Natural killer cell (primary cell): ENCODE measurements around the gene SPRYD4. TPM values are rescaled to one million over a fixed set of nuclear protein-coding genes. Genes with fewer than 3 reads are reported as not detected.

ENCODE experiments used
- ATAC-seq, 3 donors: fragments of 150-1000 bp in 2 of 3; fragments of 200-7000 bp in 1 of 3; cut with Tn5 transposase; 1 replicate in 1 of 3; 2 replicates in 2 of 3; pipeline ENCODE4 v1.10.0; 2021; ENCODE audit warnings: mild to moderate bottlenecking in 2 of 3, moderate library complexity in 2 of 3
- DNase-seq, 2 donors: peaks; one replicate each; pipeline versions ENCODE4 v3.0.0 to v3.0.0-alpha.2; 2013 to 2021; ENCODE audit warnings: mixed read lengths in 1 of 2
- H3K27ac ChIP-seq: one replicate; pipeline ENCODE4 v1.5.1; 2013; ENCODE audit warnings: mild to moderate bottlenecking, low read length
- H3K27me3 ChIP-seq: one replicate; pipeline ENCODE4 v1.6.1; 2013; ENCODE audit warnings: low read length; ENCODE audit not compliant: control insufficient read depth, insufficient read depth
- H3K36me3 ChIP-seq: one replicate; pipeline ENCODE4 v1.6.1; 2013; ENCODE audit warnings: low read length; ENCODE audit not compliant: control insufficient read depth, insufficient read depth
- H3K4me1 ChIP-seq: one replicate; pipeline ENCODE4 v1.6.1; 2013; ENCODE audit warnings: low read length; ENCODE audit not compliant: control insufficient read depth, insufficient read depth
- H3K4me3 ChIP-seq: one replicate; pipeline ENCODE4 v1.5.1; 2013; ENCODE audit warnings: low read length
- H3K9me3 ChIP-seq: one replicate; pipeline ENCODE4 v1.6.1; 2013; ENCODE audit warnings: low read length; ENCODE audit not compliant: control insufficient read depth, insufficient read depth
- H3K27ac Mint-ChIP-seq, 2 donors: one replicate each; pipeline ENCODE4 v1.8.0; 2022; ENCODE audit warnings: mild to moderate bottlenecking in 2 of 2, mixed read lengths in 2 of 2, moderate library complexity in 1 of 2
- H3K27me3 Mint-ChIP-seq, 2 donors: one replicate each; pipeline ENCODE4 v1.8.0; 2022; ENCODE audit warnings: low read depth in 2 of 2, mixed read lengths in 2 of 2
- H3K36me3 Mint-ChIP-seq: one replicate; pipeline ENCODE4 v1.8.0; 2022; ENCODE audit warnings: mixed read lengths
- H3K4me1 Mint-ChIP-seq, 2 donors: one replicate each; pipeline ENCODE4 v1.8.0; 2022; ENCODE audit warnings: mixed read lengths in 2 of 2
- H3K4me3 Mint-ChIP-seq: one replicate; pipeline ENCODE4 v1.8.0; 2022; ENCODE audit warnings: mild to moderate bottlenecking, moderate library complexity, mixed read lengths
- H3K9me3 Mint-ChIP-seq, 2 donors: one replicate each; pipeline ENCODE4 v1.8.0; 2022; ENCODE audit warnings: mixed read lengths in 2 of 2
- CTCF ChIP-seq: fragments of 200-600 bp; IDR thresholded peaks from one replicate; pipeline ENCODE4 v1.8.0; 2022; ENCODE audit warnings: antibody characterized with exemption
- WGBS: methylation state at CpG from one replicate; pipeline ENCODE4 v1.1.7; 2013; ENCODE audit warnings: missing lambda C conversion rate; ENCODE audit not compliant: insufficient coverage; 5-methylcytosine and 5-hydroxymethylcytosine counted together
- intact Hi-C: fragments of 100-400 bp; cut with micrococcal nuclease; formaldehyde crosslinking; loops from one replicate; pipeline ENCODE4 v1.14.2; 2022
- total RNA-seq, 4 donors: library from RNA; stranded (reverse); fragments of 120-200 nt in 1 of 4; gene quantifications; one replicate each; pipeline versions ENCODE4 v1.2.3 to v1.2.4, GENCODE V29; 2013 to 2022

The SPRYD4 gene
- total RNA-seq, 3 donors from 2014 or later (not counting 1 experiment from before 2014, with no cell fraction given): 5.6 to 6.2 (median 5.6) TPM

DNA sequence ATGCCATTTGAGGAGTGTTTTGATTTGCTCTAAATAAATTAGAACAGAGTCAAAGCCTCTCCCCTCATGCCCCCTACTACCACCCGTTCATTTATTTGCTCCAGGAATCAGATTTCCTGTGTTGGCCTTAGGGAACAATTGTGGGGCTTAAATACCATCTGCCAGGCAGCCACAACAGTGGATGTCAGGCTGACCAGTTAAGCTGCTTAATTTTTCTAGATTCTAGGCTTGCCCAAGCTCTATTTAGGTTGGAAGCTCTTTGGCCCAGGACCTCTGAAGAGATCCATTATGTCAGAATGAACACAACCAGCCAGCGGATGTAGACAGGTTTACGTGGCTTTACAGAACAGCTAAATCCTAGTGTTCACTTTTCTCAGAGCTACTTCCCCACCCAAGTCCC, 18.1 kb upstream of the SPRYD4 start:
- no peak overlapping the region for H3K27ac ChIP-seq
- peaks cover 0 to 5% of the 10 kb centered on the region in 2 donors for H3K27me3 Mint-ChIP-seq
- H3K4me3 Mint-ChIP-seq: peak overlapping the region; percentile 95
- 98% methylated on average over 3 of the region's 3 CpGs for WGBS
- H3K9me3 ChIP-seq: no peaks in the 10 kb centered on the region
- DNase-seq (no peak), ATAC-seq (no peak)
- no peaks in the 10 kb centered on the region for H3K36me3 ChIP-seq
- peaks cover 14 to 19% of the 10 kb centered on the region in 2 donors for H3K4me1 Mint-ChIP-seq
- no peaks in the 10 kb centered on the region for H3K36me3 Mint-ChIP-seq
- no peak overlapping the region for H3K4me3 ChIP-seq
- H3K9me3 Mint-ChIP-seq: no peaks in the 10 kb centered on the region
- no peaks in the 10 kb centered on the region for H3K27me3 ChIP-seq
- H3K27ac Mint-ChIP-seq: peak overlapping the region in 1 of 2 donors; percentile 95
- intact Hi-C loops: no loop called here
- no peak for TF ChIP-seq CTCF
- peaks cover 13% of the 10 kb centered on the region for H3K4me1 ChIP-seq

DNA sequence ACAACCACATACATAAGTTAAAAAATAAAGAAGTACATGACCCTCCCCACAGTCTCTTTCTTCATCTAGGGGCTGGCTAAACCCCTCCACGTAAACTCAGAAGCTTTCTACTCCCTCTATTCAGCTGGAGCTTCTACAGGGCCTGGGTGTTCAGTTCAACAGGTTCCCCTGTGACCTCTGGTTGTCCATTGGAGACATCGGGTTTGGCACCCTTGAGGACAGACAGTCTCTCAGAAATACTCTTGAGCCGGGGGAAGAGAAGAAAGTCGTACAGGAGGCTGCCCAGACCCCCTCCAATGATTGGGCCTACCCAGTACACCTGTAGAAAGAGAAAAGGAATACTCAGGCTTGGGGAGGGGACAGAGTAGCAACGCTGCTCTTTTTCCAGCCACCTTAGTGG, 17.2 kb upstream of the SPRYD4 start:
- TF ChIP-seq CTCF: no peak
- Mint-ChIP-seq H3K27ac (no peak overlapping the region), H3K4me3 (peak overlapping the region; percentile 60)

GRCh38 chr12:56454557-56454956, 13.8 kb upstream of the SPRYD4 start, which contains the start of gene MIP:
Gene MIP (minus strand): TSS chr12:56454657. CDS start chr12:56454613, 44 bp downstream.
- H3K9me3 Mint-ChIP-seq: no peaks in the 10 kb centered on the region
- Histone ChIP-seq H3K27ac (no peak within 1 kb of the TSS), H3K4me3 (no peak within 1 kb of the TSS), H3K9me3 (no peaks in the 10 kb centered on the region), H3K27me3 (no peaks in the 10 kb centered on the region), H3K4me1 (peaks cover 4% of the 10 kb centered on the region), H3K36me3 (no peaks in the 10 kb centered on the region)
- ATAC-seq: no peak
- no peak within 1 kb of the TSS for H3K27ac Mint-ChIP-seq
- no peak within 1 kb of the TSS for H3K4me3 Mint-ChIP-seq
- peaks cover 0 to 7% of the 10 kb centered on the region in 2 donors for H3K27me3 Mint-ChIP-seq
- H3K36me3 Mint-ChIP-seq: no peaks in the 10 kb centered on the region
- no peak for DNase-seq
- WGBS: 90% methylated on average over 5 of the region's 5 CpGs
- H3K4me1 Mint-ChIP-seq: peaks cover 4 to 7% of the 10 kb centered on the region in 2 donors
- intact Hi-C loops: no loop called here
- TF ChIP-seq CTCF: no peak

More for the DNA sequence above, 17.2 kb upstream of the SPRYD4 start:
- Histone ChIP-seq H3K36me3 (no peaks in the 10 kb centered on the region), H3K9me3 (no peaks in the 10 kb centered on the region), H3K27ac (no peak overlapping the region), H3K4me3 (no peak overlapping the region), H3K27me3 (no peaks in the 10 kb centered on the region), H3K4me1 (peaks cover 13% of the 10 kb centered on the region)
- Mint-ChIP-seq H3K27me3 (peaks cover 0 to 7% of the 10 kb centered on the region in 2 donors), H3K4me1 (peaks cover 14 to 19% of the 10 kb centered on the region in 2 donors), H3K36me3 (no peaks in the 10 kb centered on the region), H3K9me3 (no peaks in the 10 kb centered on the region)
- ATAC-seq (no peak), DNase-seq (no peak)
- intact Hi-C loops: no loop called here
- WGBS: 84% methylated on average over 3 of the region's 5 CpGs

DNA sequence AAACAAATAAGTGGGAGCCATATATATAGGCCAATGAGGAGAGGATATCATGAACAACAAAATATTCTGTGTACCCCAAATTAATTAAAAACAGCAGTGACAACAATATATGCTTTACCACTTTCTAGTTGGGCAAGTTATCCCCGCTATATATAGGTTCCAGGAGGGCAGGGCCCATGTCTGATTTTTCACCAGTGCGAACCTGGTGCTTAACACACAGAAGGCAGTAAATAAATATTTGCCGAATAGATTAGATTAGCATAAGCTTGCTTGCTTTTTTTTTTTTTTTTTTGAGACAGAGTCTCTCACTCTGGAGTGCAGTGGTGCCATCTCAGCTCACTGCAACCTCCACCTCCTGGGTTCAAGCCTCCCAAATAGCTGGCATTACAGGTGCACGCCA, 10.6 kb upstream of the SPRYD4 start:
- H3K36me3 ChIP-seq: no peaks in the 10 kb centered on the region
- no peak for DNase-seq
- no peaks in the 10 kb centered on the region for H3K36me3 Mint-ChIP-seq
- H3K27me3 ChIP-seq: no peaks in the 10 kb centered on the region
- H3K27ac Mint-ChIP-seq: no peak overlapping the region
- no peaks in the 10 kb centered on the region for H3K9me3 ChIP-seq
- H3K9me3 Mint-ChIP-seq: no peaks in the 10 kb centered on the region
- ATAC-seq: no peak
- H3K4me3 Mint-ChIP-seq: no peak overlapping the region
- WGBS: 95% methylated on average over 4 of the region's 4 CpGs
- intact Hi-C loops: no loop called here
- H3K27ac ChIP-seq: no peak overlapping the region
- no peak overlapping the region for H3K4me3 ChIP-seq
- H3K4me1 ChIP-seq: no peaks in the 10 kb centered on the region
- TF ChIP-seq CTCF: no peak
- H3K27me3 Mint-ChIP-seq: peaks cover 0 to 7% of the 10 kb centered on the region in 2 donors
- no peaks in the 10 kb centered on the region for H3K4me1 Mint-ChIP-seq
